ENCODE data around the gene TMEM132C. TPM values are rescaled to one million over a fixed set of nuclear protein-coding genes. Genes with fewer than 3 reads are reported as not detected.
"Not testable (repeated sequence)": the region's sequence is repeated elsewhere in the genome, so short reads cannot be mapped to it uniquely, and the experiment has no call there.

The TMEM132C gene
- total RNA-seq, 1 donor from 2014 or later = 0.64 TPM

GRCh38 chr12:128603573-128604115, 336.7 kb downstream of the TMEM132C start:
- intact Hi-C loops (cut with DNase I) = no loop called here
- H3K4me3 ChIP-seq = no peak overlapping the region
- H3K27ac ChIP-seq = no peak overlapping the region
- H3K4me1 ChIP-seq = no peaks in the 10 kb centered on the region
- no peaks in the 10 kb centered on the region for H3K36me3 ChIP-seq
- H3K27me3 ChIP-seq = no peaks in the 10 kb centered on the region
- no peak for TF ChIP-seq CTCF (IDR thresholded peaks at IDR 0.05)
- no peak for ATAC-seq
- DNase-seq = no peak
- H3K9me3 ChIP-seq = no peaks in the 10 kb centered on the region

GRCh38 chr12:128604219-128604618, 337.2 kb downstream of the TMEM132C start:
- H3K36me3 ChIP-seq; ATAC-seq; H3K27ac ChIP-seq; H3K4me1 ChIP-seq; intact Hi-C loops (cut with DNase I); DNase-seq; H3K9me3 ChIP-seq; H3K27me3 ChIP-seq; H3K4me3 ChIP-seq: not testable (repeated sequence)

- no peaks in the 10 kb centered on the region for H3K27me3 ChIP-seq
- intact Hi-C loops (cut with DNase I) = no loop called here
- no peaks in the 10 kb centered on the region for H3K9me3 ChIP-seq
- DNase-seq (no peak), ATAC-seq (no peak)
- H3K36me3 ChIP-seq = no peaks in the 10 kb centered on the region
- H3K27ac ChIP-seq = no peak overlapping the region
- no peaks in the 10 kb centered on the region for H3K4me1 ChIP-seq
- no peak for TF ChIP-seq CTCF (IDR thresholded peaks at IDR 0.05)
- no peak overlapping the region for H3K4me3 ChIP-seq
These were observed 339.1 kb downstream of the TMEM132C start for GRCh38 chr12:128606051-128606450.

GRCh38 chr12:128606538-128606937, 339.6 kb downstream of the TMEM132C start:
- Histone ChIP-seq H3K4me1 (no peaks in the 10 kb centered on the region), H3K4me3 (no peak overlapping the region), H3K9me3 (no peaks in the 10 kb centered on the region), H3K36me3 (no peaks in the 10 kb centered on the region), H3K27ac (no peak overlapping the region), H3K27me3 (no peaks in the 10 kb centered on the region)
- intact Hi-C loops (cut with DNase I) = no loop called here
- no peak for TF ChIP-seq CTCF (IDR thresholded peaks at IDR 0.05)
- no peak for DNase-seq
- no peak for ATAC-seq

GRCh38 chr12:128606970-128607369, 340.0 kb downstream of the TMEM132C start:
- ATAC-seq = no peak

GRCh38 chr12:128607641-128608040, 340.7 kb downstream of the TMEM132C start:
- H3K27me3 ChIP-seq = no peaks in the 10 kb centered on the region
- ATAC-seq = no peak
- intact Hi-C loops (cut with DNase I) = no loop called here

More at GRCh38 chr12:128606970-128607369, 340.0 kb downstream of the TMEM132C start:
- Histone ChIP-seq H3K27ac (no peak overlapping the region), H3K9me3 (no peaks in the 10 kb centered on the region), H3K4me3 (no peak overlapping the region), H3K36me3 (no peaks in the 10 kb centered on the region), H3K4me1 (no peaks in the 10 kb centered on the region), H3K27me3 (no peaks in the 10 kb centered on the region)
- no peak for DNase-seq
- TF ChIP-seq CTCF (IDR thresholded peaks at IDR 0.05) = no peak
- intact Hi-C loops (cut with DNase I) = no loop called here

More at GRCh38 chr12:128607641-128608040, 340.7 kb downstream of the TMEM132C start:
- DNase-seq = no peak
- Histone ChIP-seq H3K9me3 (no peaks in the 10 kb centered on the region), H3K4me3 (no peak overlapping the region), H3K36me3 (no peaks in the 10 kb centered on the region), H3K4me1 (no peaks in the 10 kb centered on the region), H3K27ac (no peak overlapping the region)
- TF ChIP-seq CTCF (IDR thresholded peaks at IDR 0.05) = no peak

All from upper lobe of right lung (tissue), 1 donor.